Measurements from ENCODE around the gene TTC13. TPM values are rescaled to one million over a fixed set of nuclear protein-coding genes. Genes with fewer than 3 reads are reported as not detected.

The TTC13 gene
- polyA plus RNA-seq, 4 donors: 4.6 to 24.0 (median 7.7) TPM

DNA sequence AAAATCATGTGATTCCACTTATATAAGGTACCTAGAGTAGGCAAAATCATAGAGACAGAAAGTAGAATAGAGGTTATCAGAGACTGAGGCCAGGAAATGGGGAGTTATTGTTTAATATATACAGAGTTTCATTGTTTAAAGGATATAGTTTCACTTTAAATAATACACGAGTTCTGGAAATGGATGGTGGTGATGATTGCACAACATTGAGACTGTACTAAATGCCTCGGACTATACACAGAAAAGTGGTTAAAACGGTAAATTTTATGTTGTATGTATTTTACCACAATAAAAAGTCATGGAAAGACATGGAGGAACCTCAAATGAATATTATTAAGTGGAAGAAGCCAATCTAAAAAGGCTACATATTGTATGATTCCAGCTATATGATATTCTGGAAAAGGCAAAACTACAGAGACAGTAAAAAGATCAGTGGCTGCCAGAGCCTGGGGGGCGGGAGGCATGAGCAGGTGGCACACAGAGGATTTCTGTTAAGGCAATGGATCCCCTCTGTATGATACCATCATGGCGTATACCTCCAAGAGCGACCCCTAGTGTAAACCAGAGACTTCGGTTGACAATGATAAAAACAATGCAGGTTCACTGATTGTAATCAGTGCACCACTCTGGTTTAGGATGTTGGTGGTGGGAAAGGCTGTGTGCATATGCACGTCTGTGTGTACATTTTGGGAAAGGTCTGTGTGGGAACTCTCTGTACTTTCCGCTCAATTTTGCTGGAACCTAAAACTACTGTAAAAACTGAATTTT is 117.9 kb downstream of the TTC13 start:
- 79 to 91% (median 87%) methylated on average over 9 of the region's 9 CpGs for WGBS, 3 donors
- Histone ChIP-seq H3K27me3 (ENCODE audit: control insufficient read depth in 3 of 3, insufficient read depth in 3 of 3, low read length in 3 of 3) (no peaks in the 10 kb centered on the region), H3K4me3 (ENCODE audit: low read depth in 1 of 3, low read length in 3 of 3) (no peak overlapping the region), H3K36me3 (ENCODE audit: control insufficient read depth in 3 of 3, insufficient read depth in 2 of 3, low read depth in 1 of 3, low read length in 3 of 3) (peaks cover 0 to 15% (median 0%) of the 10 kb centered on the region in 3 donors), H3K27ac (ENCODE audit: low read depth in 1 of 3, low read length in 2 of 3) (no peak overlapping the region), H3K4me1 (ENCODE audit: control insufficient read depth in 3 of 3, insufficient read depth in 2 of 3, low read depth in 1 of 3, low read length in 2 of 3) (peaks cover 2 to 6% (median 6%) of the 10 kb centered on the region in 3 donors), H3K9me3 (ENCODE audit: control insufficient read depth in 2 of 2, insufficient read depth in 1 of 2, low read depth in 1 of 2, low read length in 1 of 2) (no peaks in the 10 kb centered on the region)
- no peak for DNase-seq
- no peak for FAIRE-seq

DNA sequence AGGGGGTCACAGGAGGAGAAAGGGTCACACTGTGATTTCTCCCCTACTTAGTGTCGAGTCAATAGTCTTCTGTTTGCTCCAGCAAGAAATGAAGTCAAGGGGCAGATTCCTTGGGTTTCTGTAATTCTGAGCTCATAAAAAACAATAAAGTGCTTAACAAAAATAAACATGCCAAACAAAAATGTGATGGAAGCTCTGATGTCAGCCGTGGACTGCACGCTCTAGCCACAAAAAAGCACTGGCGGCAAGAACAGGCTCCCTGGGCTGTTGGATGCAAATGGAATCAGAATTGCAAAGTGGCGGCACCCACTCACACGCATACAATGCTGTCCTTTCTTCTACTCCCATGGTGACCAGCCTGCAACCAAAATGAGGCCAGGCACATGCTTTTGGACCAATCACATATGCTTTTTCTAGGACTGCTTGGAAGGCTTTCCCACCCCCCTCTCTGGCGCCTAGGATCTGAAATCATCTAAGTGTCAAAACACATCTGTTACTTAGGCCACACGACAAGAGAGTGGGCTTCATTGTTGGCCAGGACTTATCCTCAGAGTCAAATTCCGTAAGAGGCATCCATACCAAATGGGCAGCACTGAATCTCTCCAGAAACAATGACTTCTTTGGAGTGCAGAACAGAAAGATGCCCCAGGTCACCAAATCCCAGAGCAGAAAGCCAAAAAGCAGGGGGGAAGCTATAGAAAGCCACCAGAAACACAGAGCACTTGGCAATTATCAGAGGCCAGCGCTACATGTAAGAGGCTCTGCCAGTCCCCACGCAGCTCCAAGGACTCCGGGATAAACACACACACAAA is 119.5 kb downstream of the TTC13 start:
- Histone ChIP-seq H3K27ac (ENCODE audit: low read depth in 1 of 3, low read length in 2 of 3) (peak overlapping the region in 1 of 3 donors; percentile 61), H3K36me3 (ENCODE audit: control insufficient read depth in 3 of 3, insufficient read depth in 2 of 3, low read depth in 1 of 3, low read length in 3 of 3) (peaks cover 0 to 22% (median 0%) of the 10 kb centered on the region in 3 donors), H3K4me3 (ENCODE audit: low read depth in 1 of 3, low read length in 3 of 3) (no peak overlapping the region), H3K27me3 (ENCODE audit: control insufficient read depth in 3 of 3, insufficient read depth in 3 of 3, low read length in 3 of 3) (no peaks in the 10 kb centered on the region), H3K4me1 (ENCODE audit: control insufficient read depth in 3 of 3, insufficient read depth in 2 of 3, low read depth in 1 of 3, low read length in 2 of 3) (peaks cover 2 to 6% (median 6%) of the 10 kb centered on the region in 3 donors), H3K9me3 (ENCODE audit: control insufficient read depth in 2 of 2, insufficient read depth in 1 of 2, low read depth in 1 of 2, low read length in 1 of 2) (no peaks in the 10 kb centered on the region)
- DNase-seq (peak in 1 of 2 donors; percentile 6), FAIRE-seq (no peak)
- WGBS, 3 donors: 71 to 86% (median 85%) methylated on average over 12 of the region's 12 CpGs

DNA sequence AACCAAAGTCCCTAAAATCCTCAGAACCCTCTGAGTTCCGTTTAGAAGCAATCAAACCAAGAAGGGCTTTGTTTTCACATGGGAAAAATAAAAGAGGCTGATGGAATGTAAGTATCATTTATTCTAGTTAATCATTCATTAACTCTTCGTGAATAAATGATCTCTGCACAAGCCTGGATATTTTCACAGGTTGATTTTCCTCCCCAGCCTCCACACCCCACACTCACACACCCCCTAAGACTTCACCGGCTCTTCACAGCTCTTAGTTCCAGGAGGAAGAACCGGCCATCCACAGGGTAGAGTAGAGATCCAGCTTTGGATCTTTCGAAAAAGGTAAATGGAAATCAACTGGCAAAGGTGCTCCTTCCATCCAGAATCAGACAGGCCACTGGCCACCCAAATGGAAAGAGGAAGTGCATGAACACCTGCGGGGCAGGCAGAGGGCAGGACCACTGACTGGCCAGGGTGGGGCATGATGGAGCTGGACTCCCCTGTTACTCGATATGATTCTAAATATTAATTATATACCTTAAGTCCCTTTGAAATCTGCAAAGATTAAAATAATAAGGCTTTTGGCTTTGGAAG is 120.3 kb downstream of the TTC13 start:
- WGBS, 3 donors: 71 to 80% (median 78%) methylated on average over 7 of the region's 7 CpGs
- no peak for FAIRE-seq
- H3K36me3 ChIP-seq (ENCODE audit: control insufficient read depth in 3 of 3, insufficient read depth in 2 of 3, low read depth in 1 of 3, low read length in 3 of 3): peaks cover 0 to 25% (median 0%) of the 10 kb centered on the region in 3 donors
- peaks cover 0 to under 1% of the 10 kb centered on the region in 2 donors for H3K9me3 ChIP-seq (ENCODE audit: control insufficient read depth in 2 of 2, insufficient read depth in 1 of 2, low read depth in 1 of 2, low read length in 1 of 2)
- DNase-seq: no peak
- H3K27me3 ChIP-seq (ENCODE audit: control insufficient read depth in 3 of 3, insufficient read depth in 3 of 3, low read length in 3 of 3): no peaks in the 10 kb centered on the region
- H3K27ac ChIP-seq (ENCODE audit: low read depth in 1 of 3, low read length in 2 of 3): peak overlapping the region in 1 of 3 donors; percentile 61
- H3K4me1 ChIP-seq (ENCODE audit: control insufficient read depth in 3 of 3, insufficient read depth in 2 of 3, low read depth in 1 of 3, low read length in 2 of 3): peaks cover 2 to 3% (median 2%) of the 10 kb centered on the region in 3 donors
- no peak overlapping the region for H3K4me3 ChIP-seq (ENCODE audit: low read depth in 1 of 3, low read length in 3 of 3)

DNA sequence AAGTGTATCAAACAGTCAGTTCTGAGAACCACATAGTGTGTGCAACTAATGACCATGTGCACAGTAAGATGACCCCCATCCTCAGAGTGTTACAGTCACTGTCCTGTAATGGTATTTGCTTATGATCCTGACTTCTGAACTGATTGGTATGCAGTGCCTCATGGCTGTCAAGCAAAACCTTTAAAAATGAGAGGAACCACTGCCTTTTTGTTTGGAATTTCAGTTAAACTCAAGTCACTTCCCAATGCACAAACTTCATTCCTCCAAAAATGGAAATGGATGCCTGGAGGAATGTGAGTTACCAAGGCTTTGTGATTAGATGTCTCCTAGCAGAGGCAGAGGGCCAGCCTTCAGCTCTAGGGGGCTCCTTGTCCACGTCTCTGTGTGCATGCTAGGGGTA is 120.8 kb downstream of the TTC13 start:
- 74 to 90% (median 79%) methylated on average over 1 of the region's 1 CpG for WGBS, 3 donors
- peaks cover 0 to 5% of the 10 kb centered on the region in 2 donors for H3K9me3 ChIP-seq (ENCODE audit: control insufficient read depth in 2 of 2, insufficient read depth in 1 of 2, low read depth in 1 of 2, low read length in 1 of 2)
- peaks cover 0 to 2% (median 2%) of the 10 kb centered on the region in 3 donors for H3K4me1 ChIP-seq (ENCODE audit: control insufficient read depth in 3 of 3, insufficient read depth in 2 of 3, low read depth in 1 of 3, low read length in 2 of 3)
- H3K27ac ChIP-seq (ENCODE audit: low read depth in 1 of 3, low read length in 2 of 3): no peak overlapping the region
- FAIRE-seq (no peak), DNase-seq (no peak)
- H3K4me3 ChIP-seq (ENCODE audit: low read depth in 1 of 3, low read length in 3 of 3): no peak overlapping the region
- H3K36me3 ChIP-seq (ENCODE audit: control insufficient read depth in 3 of 3, insufficient read depth in 2 of 3, low read depth in 1 of 3, low read length in 3 of 3): peaks cover 0 to 27% (median 0%) of the 10 kb centered on the region in 3 donors
- no peaks in the 10 kb centered on the region for H3K27me3 ChIP-seq (ENCODE audit: control insufficient read depth in 3 of 3, insufficient read depth in 3 of 3, low read length in 3 of 3)

DNA sequence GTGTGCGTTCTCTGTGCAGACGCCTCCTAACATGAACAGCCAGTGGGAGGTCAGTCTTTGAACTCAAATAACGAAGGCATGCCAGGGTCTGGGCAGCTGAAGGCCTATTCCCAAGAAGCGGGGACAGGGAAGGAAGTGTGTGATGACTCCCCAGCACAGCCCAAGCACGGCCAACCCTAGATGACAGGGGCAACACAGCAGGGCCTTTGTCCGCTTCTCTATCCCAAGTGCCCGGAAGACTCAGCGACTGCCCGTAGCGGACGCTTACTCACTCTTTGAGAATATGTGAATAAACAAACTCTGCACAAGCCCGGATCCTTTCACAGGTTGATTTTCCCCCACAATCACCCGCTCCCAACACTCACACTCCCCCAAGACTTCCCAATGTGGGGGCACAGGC is 121.6 kb downstream of the TTC13 start:
- Histone ChIP-seq H3K9me3 (ENCODE audit: control insufficient read depth in 2 of 2, insufficient read depth in 1 of 2, low read depth in 1 of 2, low read length in 1 of 2) (peaks cover 0 to 7% of the 10 kb centered on the region in 2 donors), H3K36me3 (ENCODE audit: control insufficient read depth in 3 of 3, insufficient read depth in 2 of 3, low read depth in 1 of 3, low read length in 3 of 3) (peaks cover 0 to 31% (median 0%) of the 10 kb centered on the region in 3 donors), H3K4me1 (ENCODE audit: control insufficient read depth in 3 of 3, insufficient read depth in 2 of 3, low read depth in 1 of 3, low read length in 2 of 3) (peaks cover 0 to 2% (median 2%) of the 10 kb centered on the region in 3 donors), H3K27me3 (ENCODE audit: control insufficient read depth in 3 of 3, insufficient read depth in 3 of 3, low read length in 3 of 3) (no peaks in the 10 kb centered on the region), H3K27ac (ENCODE audit: low read depth in 1 of 3, low read length in 2 of 3) (peak overlapping the region in 1 of 3 donors; percentile 8), H3K4me3 (ENCODE audit: low read depth in 1 of 3, low read length in 3 of 3) (no peak overlapping the region)
- 91 to 94% (median 93%) methylated on average over 13 of the region's 13 CpGs for WGBS, 3 donors
- DNase-seq: no peak
- no peak for FAIRE-seq

Other genes starting within 250 kb of the TTC13 start
- 10 to 100 TPM in 2 of 4 donors, 1 to 10 TPM in 2; 2.6 to 31.1 (median 16.1) TPM for gene CAPN9, start 231.5 kb downstream of the TTC13 start, polyA plus RNA-seq
- gene C1orf198, start 110.3 kb downstream of the TTC13 start, polyA plus RNA-seq: 10 to 100 TPM in 2 of 4 donors, 1 to 10 TPM in 2; 6.0 to 19.5 (median 13.1) TPM
- gene ARV1, start 233 bp upstream of the TTC13 start, polyA plus RNA-seq: 10 to 100 TPM; 15.7 to 30.5 (median 22.9) TPM
- 1 to 10 TPM in 3 of 4 donors, under 1 TPM in 1; 0.89 to 7.5 (median 3.5) TPM for gene FAM89A, start 61.4 kb upstream of the TTC13 start, polyA plus RNA-seq
- gene TRIM67, start 183.2 kb upstream of the TTC13 start, polyA plus RNA-seq: under 1 TPM in 3 of 4 donors, not detected in 1; under 0.01 to 0.39 (median 0.21) TPM